Osteoblast (primary cell): ENCODE measurements around the gene ALDH3B2. TPM values are rescaled to one million over a fixed set of nuclear protein-coding genes. Genes with fewer than 3 reads are reported as not detected.

Experiments
- DNase-seq: peaks from one replicate; pipeline ENCODE4 v3.0.0; 2011; ENCODE audit warnings: low spot score, mixed read lengths; ENCODE audit not compliant: insufficient read length; ENCODE audit errors: missing footprints
- H2AFZ ChIP-seq: 2 replicates; pipeline ENCODE4 v1.6.0; 2011; ENCODE audit warnings: mild to moderate bottlenecking, low read length
- H3K27ac ChIP-seq: 2 replicates; pipeline ENCODE4 v1.5.1; 2011; ENCODE audit warnings: mild to moderate bottlenecking, low read depth, low read length, moderate library complexity
- H3K27me3 ChIP-seq: 2 replicates; pipeline ENCODE4 v1.6.0; 2012; ENCODE audit warnings: mild to moderate bottlenecking, control low read depth, inconsistent platforms, low read length, moderate library complexity; ENCODE audit not compliant: insufficient read depth
- H3K36me3 ChIP-seq: 2 replicates; pipeline ENCODE4 v1.5.1; 2011; ENCODE audit warnings: mild to moderate bottlenecking, low read length, control low read depth, moderate library complexity; ENCODE audit not compliant: insufficient read depth
- H3K4me1 ChIP-seq: 2 replicates; pipeline ENCODE4 v1.5.1; 2011; ENCODE audit warnings: mild to moderate bottlenecking, low read length, control low read depth, moderate library complexity; ENCODE audit not compliant: insufficient read depth
- H3K4me2 ChIP-seq: 2 replicates; pipeline ENCODE4 v1.6.0; 2011; ENCODE audit warnings: mild to moderate bottlenecking, low read length; ENCODE audit not compliant: insufficient read depth
- H3K4me3 ChIP-seq: fragments of 200-600 bp; sonication (generic); 3 replicates; pipeline ENCODE4 v1.5.1; 2012; ENCODE audit warnings: mild to moderate bottlenecking, low read length, inconsistent platforms; ENCODE audit not compliant: insufficient read depth
- H3K79me2 ChIP-seq: 2 replicates; pipeline ENCODE4 v1.6.0; 2012; ENCODE audit warnings: mild to moderate bottlenecking, low read length, control low read depth, inconsistent platforms; ENCODE audit not compliant: insufficient read depth
- H3K9me3 ChIP-seq: 2 replicates; pipeline ENCODE4 v1.5.1; 2011; ENCODE audit warnings: low read depth, low read length, control low read depth
- H4K20me1 ChIP-seq: 2 replicates; pipeline ENCODE4 v1.6.0; 2012; ENCODE audit warnings: mild to moderate bottlenecking, low read length, control low read depth; ENCODE audit not compliant: insufficient read depth
- total RNA-seq: library from RNA; depleted of rRNA; stranded (reverse); fragments of >200 nt; gene quantifications from 2 replicates; pipeline ENCODE4 v1.2.3, GENCODE V29; 2012
- TF ChIP-seq, protein P1 (sequence below): IDR thresholded peaks from 2 replicates; pipeline ENCODE4 v1.5.1; 2011; ENCODE audit warnings: mild to moderate bottlenecking, low read depth, low read length, moderate library complexity; ENCODE audit errors: extremely low read depth

The ALDH3B2 gene
- total RNA-seq, 1 donor = not detected

DNA sequence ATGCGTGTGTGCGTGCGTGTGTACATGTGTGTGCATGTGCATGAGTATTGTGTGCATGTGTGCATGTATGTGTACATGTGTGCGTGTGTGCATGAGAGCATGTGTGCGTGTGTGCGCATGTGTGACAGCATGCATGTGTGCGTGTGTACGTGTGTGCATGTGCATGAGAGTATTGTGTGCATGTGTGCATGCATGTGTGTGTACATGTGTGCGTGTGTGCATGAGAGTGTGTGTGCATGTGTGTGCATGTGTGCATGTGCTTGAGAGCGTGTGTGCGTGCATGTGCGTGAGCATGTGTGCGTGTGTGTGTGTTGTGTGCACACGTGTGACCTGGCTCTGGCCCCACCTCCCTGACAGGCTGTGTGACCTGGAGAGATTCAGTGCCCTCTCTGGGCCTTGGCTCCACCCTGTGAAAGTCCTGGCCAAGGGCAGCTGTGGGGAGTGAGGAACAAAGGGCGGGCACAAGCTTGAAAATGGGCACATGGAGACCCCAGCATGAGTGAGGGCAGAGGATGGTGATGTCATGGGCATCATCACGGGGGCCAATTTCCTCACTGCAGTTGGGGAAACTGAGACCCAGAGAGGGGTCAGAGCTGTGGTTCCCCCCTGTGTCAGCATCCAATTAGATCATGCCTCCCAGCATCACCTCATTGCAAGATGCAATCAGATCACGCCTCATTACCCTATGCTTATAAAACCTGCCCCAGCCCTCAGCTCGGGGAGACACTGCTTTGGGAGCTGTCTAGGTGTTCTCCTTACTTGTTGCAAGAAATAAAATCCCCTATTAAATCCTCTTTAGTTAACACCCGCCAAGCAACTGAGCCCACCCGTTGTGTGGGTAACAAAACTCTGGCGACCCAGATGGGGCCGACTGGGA is 24.6 kb downstream of the ALDH3B2 start:
- peak overlapping the region; percentile 56 for H2AFZ ChIP-seq
- no peak overlapping the region for H3K27ac ChIP-seq
- H3K4me2 ChIP-seq = peak overlapping the region; percentile 45
- no peaks in the 10 kb centered on the region for H3K27me3 ChIP-seq
- no peaks in the 10 kb centered on the region for H4K20me1 ChIP-seq
- peak; percentile 26 for DNase-seq
- TF ChIP-seq, protein P1, sequence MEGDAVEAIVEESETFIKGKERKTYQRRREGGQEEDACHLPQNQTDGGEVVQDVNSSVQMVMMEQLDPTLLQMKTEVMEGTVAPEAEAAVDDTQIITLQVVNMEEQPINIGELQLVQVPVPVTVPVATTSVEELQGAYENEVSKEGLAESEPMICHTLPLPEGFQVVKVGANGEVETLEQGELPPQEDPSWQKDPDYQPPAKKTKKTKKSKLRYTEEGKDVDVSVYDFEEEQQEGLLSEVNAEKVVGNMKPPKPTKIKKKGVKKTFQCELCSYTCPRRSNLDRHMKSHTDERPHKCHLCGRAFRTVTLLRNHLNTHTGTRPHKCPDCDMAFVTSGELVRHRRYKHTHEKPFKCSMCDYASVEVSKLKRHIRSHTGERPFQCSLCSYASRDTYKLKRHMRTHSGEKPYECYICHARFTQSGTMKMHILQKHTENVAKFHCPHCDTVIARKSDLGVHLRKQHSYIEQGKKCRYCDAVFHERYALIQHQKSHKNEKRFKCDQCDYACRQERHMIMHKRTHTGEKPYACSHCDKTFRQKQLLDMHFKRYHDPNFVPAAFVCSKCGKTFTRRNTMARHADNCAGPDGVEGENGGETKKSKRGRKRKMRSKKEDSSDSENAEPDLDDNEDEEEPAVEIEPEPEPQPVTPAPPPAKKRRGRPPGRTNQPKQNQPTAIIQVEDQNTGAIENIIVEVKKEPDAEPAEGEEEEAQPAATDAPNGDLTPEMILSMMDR = no peak
- H3K79me2 ChIP-seq = no peaks in the 10 kb centered on the region
- H3K9me3 ChIP-seq = no peaks in the 10 kb centered on the region
- peak overlapping the region; percentile 60 for H3K4me3 ChIP-seq
- H3K36me3 ChIP-seq = no peaks in the 10 kb centered on the region
- H3K4me1 ChIP-seq = no peaks in the 10 kb centered on the region

- H3K4me3 ChIP-seq = no peak overlapping the region
- no peaks in the 10 kb centered on the region for H3K9me3 ChIP-seq
- H3K4me1 ChIP-seq = no peaks in the 10 kb centered on the region
- no peaks in the 10 kb centered on the region for H4K20me1 ChIP-seq
- H3K36me3 ChIP-seq = no peaks in the 10 kb centered on the region
- TF ChIP-seq, protein P1 = no peak
- no peaks in the 10 kb centered on the region for H3K79me2 ChIP-seq
- H2AFZ ChIP-seq = no peak overlapping the region
- H3K27ac ChIP-seq = no peak overlapping the region
- peak; percentile 83 for DNase-seq
- no peaks in the 10 kb centered on the region for H3K27me3 ChIP-seq
- no peak overlapping the region for H3K4me2 ChIP-seq
Observed at GRCh38 chr11:67648796-67649613, 25.4 kb downstream of the ALDH3B2 start.

DNA sequence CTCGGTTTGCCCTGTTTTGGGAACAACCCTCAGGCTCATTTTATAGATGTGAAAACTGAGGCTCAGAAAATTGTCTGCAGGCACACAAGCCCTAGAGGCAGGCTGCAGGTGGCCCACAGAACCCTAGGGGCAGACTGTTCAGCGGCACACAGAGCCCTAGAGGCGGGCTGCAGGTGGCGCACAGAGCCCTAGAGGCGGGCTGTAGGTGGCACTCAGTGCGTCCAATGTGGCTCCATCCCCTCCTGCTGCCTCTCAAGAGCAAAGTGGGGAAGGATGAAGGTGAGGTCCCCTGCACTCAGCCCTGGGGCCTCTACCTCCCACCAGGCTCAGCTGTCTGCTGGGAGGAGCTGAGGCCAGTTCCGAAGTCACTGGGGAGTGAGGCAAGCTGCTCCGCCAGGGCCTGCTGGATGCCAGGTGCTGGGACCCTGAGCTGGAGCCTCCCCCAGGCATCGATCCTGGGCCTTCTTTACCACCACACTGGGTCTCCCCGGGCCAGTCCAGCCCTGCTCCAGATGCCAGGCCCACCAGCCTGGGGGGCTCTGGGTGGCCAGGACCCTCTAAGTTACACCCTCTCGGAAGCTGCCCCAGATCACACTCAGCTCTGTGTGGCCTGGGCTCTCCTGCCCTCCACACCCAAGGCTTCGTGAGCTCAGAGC is 26.2 kb downstream of the ALDH3B2 start:
- TF ChIP-seq, protein P1 = no peak
- H3K36me3 ChIP-seq = no peaks in the 10 kb centered on the region
- no peak overlapping the region for H3K4me2 ChIP-seq
- H3K4me1 ChIP-seq = no peaks in the 10 kb centered on the region
- no peak overlapping the region for H3K27ac ChIP-seq
- H3K4me3 ChIP-seq = no peak overlapping the region
- DNase-seq = peak; percentile 44
- no peaks in the 10 kb centered on the region for H4K20me1 ChIP-seq
- no peaks in the 10 kb centered on the region for H3K79me2 ChIP-seq
- no peaks in the 10 kb centered on the region for H3K9me3 ChIP-seq
- H3K27me3 ChIP-seq = no peaks in the 10 kb centered on the region
- no peak overlapping the region for H2AFZ ChIP-seq
